Hepatocyte (in vitro differentiated cells): ENCODE data around the gene SCARF2. TPM values are rescaled to one million over a fixed set of nuclear protein-coding genes. Genes with fewer than 3 reads are reported as not detected.

Source experiments
- DNase-seq: peaks from one replicate; pipeline ENCODE4 v3.0.0-alpha.2; 2016; ENCODE audit warnings: low spot score
- H2AFZ ChIP-seq: fragments of 200-600 bp; sonication (generic); 2 replicates; pipeline ENCODE4 v1.6.0; 2016; ENCODE audit warnings: antibody characterized with exemption, mild to moderate bottlenecking
- H3K27ac ChIP-seq: fragments of 200-600 bp; sonication (generic); 2 replicates; pipeline ENCODE4 v1.5.1; 2016; ENCODE audit warnings: mild to moderate bottlenecking
- H3K27me3 ChIP-seq: fragments of 200-600 bp; sonication (generic); 2 replicates; pipeline ENCODE4 v1.6.1; 2016
- H3K36me3 ChIP-seq: fragments of 200-600 bp; sonication (generic); replicated peaks from 2 replicates; pipeline ENCODE4 v1.5.1; 2016; ENCODE audit warnings: low read depth; ENCODE audit not compliant: insufficient read depth
- H3K4me1 ChIP-seq: fragments of 200-600 bp; sonication (generic); 2 replicates; pipeline ENCODE4 v1.5.1; 2016; ENCODE audit warnings: mild to moderate bottlenecking, moderate library complexity; ENCODE audit not compliant: insufficient read depth
- H3K4me2 ChIP-seq: fragments of 200-600 bp; sonication (generic); 2 replicates; pipeline ENCODE4 v1.6.0; 2016
- H3K4me3 ChIP-seq: fragments of 200-600 bp; sonication (generic); 2 replicates; pipeline ENCODE4 v1.5.1; 2016; ENCODE audit warnings: mild to moderate bottlenecking
- H3K79me2 ChIP-seq: fragments of 200-600 bp; sonication (generic); 2 replicates; pipeline ENCODE4 v1.6.0; 2017; ENCODE audit warnings: mild to moderate bottlenecking
- H3K9me2 ChIP-seq: fragments of 200-600 bp; sonication (generic); replicated peaks from 2 replicates; pipeline ENCODE4 v1.6.0; 2017; ENCODE audit warnings: mild to moderate bottlenecking; ENCODE audit not compliant: insufficient read depth
- H3K9me3 ChIP-seq: fragments of 200-600 bp; sonication (generic); 2 replicates; pipeline ENCODE4 v1.5.1; 2016; ENCODE audit warnings: low read depth, mild to moderate bottlenecking
- H4K20me1 ChIP-seq: fragments of 200-600 bp; sonication (generic); 2 replicates; pipeline ENCODE4 v1.6.0; 2016; ENCODE audit warnings: mild to moderate bottlenecking; ENCODE audit not compliant: insufficient read depth, poor library complexity, severe bottlenecking
- CTCF ChIP-seq: fragments of 200-600 bp; sonication (generic); IDR thresholded peaks from 2 replicates; pipeline ENCODE4 v1.5.1; 2016; ENCODE audit warnings: antibody characterized with exemption, mild to moderate bottlenecking; ENCODE audit not compliant: poor library complexity
- EZH2 ChIP-seq: fragments of 200-600 bp; sonication (generic); IDR thresholded peaks from 2 replicates; pipeline ENCODE4 v1.6.1; 2016; ENCODE audit warnings: antibody characterized with exemption, mild to moderate bottlenecking, borderline replicate concordance
- EZH2phosphoT487 ChIP-seq: fragments of 200-600 bp; sonication (generic); IDR thresholded peaks from one replicate; pipeline ENCODE4 v1.6.1; 2018; ENCODE audit warnings: antibody characterized with exemption, mild to moderate bottlenecking, low read depth, moderate library complexity; ENCODE audit not compliant: unreplicated experiment, severe bottlenecking
- WGBS: methylation state at CpG from one replicate; pipeline ENCODE4 v1.1.6; 2016; ENCODE audit warnings: low lambda C conversion rate; ENCODE audit errors: missing lambda C conversion rate; 5-methylcytosine and 5-hydroxymethylcytosine counted together
- polyA plus RNA-seq: library from polyadenylated mRNA; unstranded; fragments of >200 nt; fragmentation: Nextera tagmentation; extraction: Ambion mirVana; gene quantifications from 2 replicates; pipeline ENCODE4 v1.2.1, GENCODE V29; 2016
- total RNA-seq: library from RNA; depleted of rRNA; stranded (reverse); fragments of >200 nt; gene quantifications from 2 replicates; pipeline ENCODE4 v1.2.3, GENCODE V29; 2014

Gene SCARF2
- total and polyA plus RNA-seq, 2 experiments from 2014 or later = 19.3 to 35.2 TPM

- Histone ChIP-seq H3K27me3 (peaks cover 13% of the 10 kb centered on the region), H3K79me2 (peaks cover 30% of the 10 kb centered on the region), H3K4me2 (no peak overlapping the region), H3K9me2 (no peaks in the 10 kb centered on the region), H3K4me3 (no peak overlapping the region), H3K36me3 (no peaks in the 10 kb centered on the region), H2AFZ (no peak overlapping the region), H4K20me1 (peaks cover 40% of the 10 kb centered on the region), H3K4me1 (peaks cover 30% of the 10 kb centered on the region), H3K9me3 (no peaks in the 10 kb centered on the region), H3K27ac (no peak overlapping the region)
- TF ChIP-seq CTCF = no peak
- no peak for TF ChIP-seq EZH2phosphoT487
- TF ChIP-seq EZH2 = no peak
- no peak for DNase-seq
- 92% methylated on average over 22 of the region's 23 CpGs for WGBS
Measured at GRCh38 chr22:20428496-20429253, 8.9 kb downstream of the SCARF2 start.

GRCh38 chr22:20427945-20428417 is 9.6 kb downstream of the SCARF2 start:
- Histone ChIP-seq H3K27ac (no peak overlapping the region), H3K27me3 (peaks cover 13% of the 10 kb centered on the region), H4K20me1 (peaks cover 38% of the 10 kb centered on the region), H2AFZ (no peak overlapping the region), H3K79me2 (peaks cover 24% of the 10 kb centered on the region), H3K4me3 (no peak overlapping the region), H3K4me1 (peaks cover 37% of the 10 kb centered on the region), H3K4me2 (no peak overlapping the region), H3K9me2 (no peaks in the 10 kb centered on the region), H3K36me3 (no peaks in the 10 kb centered on the region), H3K9me3 (no peaks in the 10 kb centered on the region)
- no peak for DNase-seq
- WGBS = 96% methylated on average over 3 of the region's 4 CpGs
- TF ChIP-seq CTCF = no peak
- TF ChIP-seq EZH2phosphoT487 = no peak
- no peak for TF ChIP-seq EZH2

- H2AFZ ChIP-seq = no peak overlapping the region
- H3K4me2 ChIP-seq = no peak overlapping the region
- no peak overlapping the region for H3K4me3 ChIP-seq
- TF ChIP-seq EZH2 (no peak), CTCF (no peak), EZH2phosphoT487 (no peak)
- WGBS = 96% methylated on average over 8 of the region's 8 CpGs
- no peaks in the 10 kb centered on the region for H3K9me2 ChIP-seq
- no peak for DNase-seq
- H3K4me1 ChIP-seq = peaks cover 39% of the 10 kb centered on the region
- H3K36me3 ChIP-seq = no peaks in the 10 kb centered on the region
- peaks cover 32% of the 10 kb centered on the region for H4K20me1 ChIP-seq
- no peaks in the 10 kb centered on the region for H3K9me3 ChIP-seq
- H3K79me2 ChIP-seq = peaks cover 19% of the 10 kb centered on the region
- H3K27ac ChIP-seq = no peak overlapping the region
- peaks cover 13% of the 10 kb centered on the region for H3K27me3 ChIP-seq
Measured at GRCh38 chr22:20427104-20427944, 10.3 kb downstream of the SCARF2 start.
